SK-N-SH (cell line): ENCODE results near the gene TMEM238L. TPM values are rescaled to one million over a fixed set of nuclear protein-coding genes. Genes with fewer than 3 reads are reported as not detected.

ENCODE experiments used
- CTCF ChIA-PET: fragments of 300-600, 350-600 bp; formaldehyde crosslinking; extraction: SDS; loops from one replicate; lab custom pipeline; 2021; lab: Yijun Ruan, JAX
- POLR2A ChIA-PET: fragments of 350-600 bp; sonication (Branson Sonifier 250); formaldehyde crosslinking; extraction: SDS; loops from one replicate; lab custom pipeline; 2020; ENCODE audit warnings: antibody characterized with exemption, inconsistent platforms; lab: Yijun Ruan, JAX
- DNase-seq: peaks from one replicate; pipeline ENCODE4 v3.0.0; 2012
- H2AFZ ChIP-seq: fragments of 200-600 bp; sonication (generic); 2 replicates; pipeline ENCODE4 v1.8.1; 2016; ENCODE audit warnings: antibody characterized with exemption, mild to moderate bottlenecking, low read depth
- H3F3A ChIP-seq: fragments of 200-600 bp; sonication (generic); replicated peaks from 2 replicates; pipeline ENCODE3; 2016; ENCODE audit warnings: antibody characterized with exemption, mild to moderate bottlenecking; ENCODE audit not compliant: insufficient read depth
- H3K27ac ChIP-seq, 2 experiments: fragments of 200-500 bp in 1 of 2; fragments of 200-600 bp in 1 of 2; sonication (Bioruptor generic) in 1 of 2; sonication (generic), shearing (Covaris generic) in 1 of 2; 2 replicates each; pipeline versions ENCODE4 v1.5.1 to v1.6.1; 2014 to 2016; ENCODE audit warnings: low read depth in 2 of 2, inconsistent platforms in 1 of 2, low read length in 1 of 2, mild to moderate bottlenecking in 1 of 2, mixed read lengths in 1 of 2
- H3K27me3 ChIP-seq: fragments of 200-600 bp; sonication (generic), shearing (Covaris generic); 2 replicates; pipeline ENCODE4 v1.6.1; 2016; ENCODE audit warnings: mixed run types; ENCODE audit not compliant: insufficient read depth
- H3K36me3 ChIP-seq, 2 experiments: fragments of 200-500 bp in 1 of 2; fragments of 200-600 bp in 1 of 2; sonication (Bioruptor generic) in 1 of 2; sonication (generic) in 1 of 2; replicated peaks in 1 of 2; 2 replicates each; pipeline versions ENCODE3 to v1.5.1; 2014 to 2016; ENCODE audit warnings: low read length in 1 of 2, mild to moderate bottlenecking in 1 of 2; ENCODE audit not compliant: insufficient read depth in 2 of 2, control insufficient read depth in 1 of 2
- H3K4me1 ChIP-seq, 2 experiments: fragments of 200-500 bp in 1 of 2; fragments of 200-600 bp in 1 of 2; sonication (Bioruptor generic) in 1 of 2; sonication (generic), shearing (Covaris generic) in 1 of 2; 2 replicates each; pipeline versions ENCODE4 v1.5.1 to v1.6.1; 2014 to 2016; ENCODE audit warnings: low read depth in 1 of 2, low read length in 1 of 2, mixed run types in 1 of 2; ENCODE audit not compliant: insufficient read depth in 2 of 2, control insufficient read depth in 1 of 2
- H3K4me2 ChIP-seq: fragments of 200-600 bp; sonication (generic), shearing (Covaris generic); 2 replicates; pipeline ENCODE4 v1.6.1; 2017; ENCODE audit warnings: mixed run types
- H3K4me3 ChIP-seq, 2 experiments: fragments of 200-500 bp in 1 of 2; fragments of 200-600 bp in 1 of 2; sonication (Bioruptor generic) in 1 of 2; sonication (generic), shearing (Covaris generic) in 1 of 2; 2 replicates each; pipeline versions ENCODE4 v1.5.1 to v1.8.1; 2014 to 2016; ENCODE audit warnings: low read depth in 2 of 2, inconsistent platforms in 1 of 2, low read length in 1 of 2, mild to moderate bottlenecking in 1 of 2, mixed read lengths in 1 of 2, moderate library complexity in 1 of 2
- H3K79me2 ChIP-seq: fragments of 200-600 bp; sonication (generic); 2 replicates; pipeline ENCODE4 v1.8.1; 2017; ENCODE audit warnings: mild to moderate bottlenecking; ENCODE audit not compliant: insufficient read depth
- H3K9ac ChIP-seq: fragments of 200-600 bp; sonication (generic); 2 replicates; pipeline ENCODE4 v1.6.1; 2017; ENCODE audit warnings: mixed run types
- H3K9me2 ChIP-seq: fragments of 200-600 bp; sonication (generic); 2 replicates; pipeline ENCODE4 v1.6.1; 2017; ENCODE audit warnings: mixed run types
- H3K9me3 ChIP-seq: fragments of 200-600 bp; sonication (generic); 2 replicates; pipeline ENCODE4 v1.6.1; 2017; ENCODE audit warnings: mixed run types, mild to moderate bottlenecking, moderate library complexity
- H4K20me1 ChIP-seq: fragments of 200-600 bp; sonication (generic); 2 replicates; pipeline ENCODE4 v1.6.1; 2017; ENCODE audit warnings: mild to moderate bottlenecking, mixed run types; ENCODE audit not compliant: insufficient read depth
- ELF1 ChIP-seq: IDR thresholded peaks from 2 replicates; pipeline ENCODE4 v1.4.0; 2012
- FOXM1 ChIP-seq: IDR thresholded peaks from 2 replicates; pipeline ENCODE4 v1.4.0; 2012; ENCODE audit warnings: low read depth, mild to moderate bottlenecking
- GATA2 ChIP-seq: sonication (generic); formaldehyde crosslinking; IDR thresholded peaks from 2 replicates; pipeline ENCODE4 v1.5.0; 2020; ENCODE audit warnings: mild to moderate bottlenecking, missing genetic modification reagents
- JUND ChIP-seq: IDR thresholded peaks from 2 replicates; pipeline ENCODE4 v1.4.0; 2012
- MEF2A ChIP-seq: IDR thresholded peaks from 2 replicates; pipeline ENCODE4 v1.4.0; 2012; ENCODE audit warnings: low read depth, borderline replicate concordance
- MXI1 ChIP-seq: IDR thresholded peaks from 2 replicates; pipeline ENCODE4 v1.6.1; 2012; ENCODE audit warnings: mild to moderate bottlenecking, low read depth, low read length, improper control_type of control experiment
- NFIC ChIP-seq: IDR thresholded peaks from 2 replicates; pipeline ENCODE4 v1.4.0; 2012; ENCODE audit warnings: borderline replicate concordance
- NRF1 ChIP-seq: IDR thresholded peaks from 2 replicates; pipeline ENCODE4 v1.6.1; 2012; ENCODE audit warnings: low read depth, mild to moderate bottlenecking, low read length
- POLR2AphosphoS5 ChIP-seq: IDR thresholded peaks from 2 replicates; pipeline ENCODE4 v1.6.1; 2012; ENCODE audit warnings: low read depth, low read length
- RAD21 ChIP-seq: IDR thresholded peaks from 2 replicates; pipeline ENCODE4 v1.6.1; 2012; ENCODE audit warnings: mild to moderate bottlenecking, low read length
- RXRA ChIP-seq: IDR thresholded peaks from 2 replicates; pipeline ENCODE4 v1.4.0; 2012; ENCODE audit warnings: low read depth, mild to moderate bottlenecking, borderline replicate concordance
- SIN3A ChIP-seq: IDR thresholded peaks from 2 replicates; pipeline ENCODE4 v1.6.1; 2012; ENCODE audit warnings: low read depth, mild to moderate bottlenecking, low read length, moderate library complexity, borderline replicate concordance
- TAF1 ChIP-seq: IDR thresholded peaks from 2 replicates; pipeline ENCODE4 v1.6.1; 2012; ENCODE audit warnings: low read depth, mild to moderate bottlenecking, low read length, moderate library complexity, borderline replicate concordance
- TCF12 ChIP-seq: IDR thresholded peaks from 2 replicates; pipeline ENCODE4 v1.4.0; 2012
- TEAD4 ChIP-seq: IDR thresholded peaks from 2 replicates; pipeline ENCODE4 v1.4.0; 2012; ENCODE audit warnings: mild to moderate bottlenecking, borderline replicate concordance; ENCODE audit not compliant: insufficient read depth
- WGBS: methylation state at CpG from one replicate; pipeline ENCODE4 v1.1.6; 2017; ENCODE audit warnings: low lambda C conversion rate; 5-methylcytosine and 5-hydroxymethylcytosine counted together
- polyA plus RNA-seq, 3 experiments: library from polyadenylated mRNA; depleted of rRNA; stranded (reverse); fragments of >200 nt; gene quantifications; 2 replicates each; pipeline ENCODE4 v1.2.3, GENCODE V29; 2012
- TF ChIP-seq, protein P1 (sequence below): fragments of 150-350 bp; IDR thresholded peaks from 2 replicates; pipeline ENCODE4 v1.6.1; 2016; ENCODE audit warnings: mild to moderate bottlenecking, low read depth, low read length
- TF ChIP-seq, protein P2 (sequence below): IDR thresholded peaks from 2 replicates; pipeline ENCODE4; 2012
- TF ChIP-seq, protein P3 (sequence below): IDR thresholded peaks from 2 replicates; pipeline ENCODE4 v1.4.0; 2012; ENCODE audit warnings: low read depth, borderline replicate concordance
- TF ChIP-seq, protein P4 (sequence below): IDR thresholded peaks from 2 replicates; pipeline ENCODE4 v1.4.0; 2012; ENCODE audit warnings: low read depth

The TMEM238L gene
- polyA plus RNA-seq, 1 of the 3 experiments (the other 2 are of a cell fraction), result not detected

DNA sequence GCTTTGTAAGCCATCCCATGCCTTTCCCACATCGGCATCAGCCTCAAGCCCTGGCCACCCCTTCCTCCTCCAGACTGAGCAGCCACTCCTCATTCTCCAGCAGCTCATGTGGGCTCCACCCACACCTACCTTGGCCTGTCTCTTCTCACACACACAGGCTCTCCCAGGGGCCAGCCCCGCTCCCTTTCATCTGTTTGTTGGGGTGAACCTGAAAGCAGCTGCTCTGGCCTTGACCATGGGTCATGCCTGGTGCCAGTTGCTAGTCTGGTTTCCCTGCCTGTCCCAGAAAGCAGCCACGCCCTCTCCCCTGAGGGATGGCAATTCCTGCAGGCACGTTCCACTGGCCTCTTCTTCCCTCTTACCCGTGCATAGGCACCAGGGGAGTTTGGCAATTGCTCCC, 11.4 kb upstream of the TMEM238L start:
- no peak overlapping the region for H3K27ac ChIP-seq
- no peaks in the 10 kb centered on the region for H3K36me3 ChIP-seq
- H3K27me3 ChIP-seq, result no peaks in the 10 kb centered on the region
- H3K4me3 ChIP-seq, result no peak overlapping the region
- no peaks in the 10 kb centered on the region for H3F3A ChIP-seq
- no peaks in the 10 kb centered on the region for H4K20me1 ChIP-seq
- CTCF ChIA-PET, result interaction anchor here (1.0 kb wide), 1 partner anchor 79 kb away, joined by 3 read pairs; no protein-coding TSS in a partner anchor
- no peaks in the 10 kb centered on the region for H3K79me2 ChIP-seq
- H3K4me1 ChIP-seq, result no peaks in the 10 kb centered on the region; a peak in 1 of 4 replicates
- H3K9me2 ChIP-seq, result no peaks in the 10 kb centered on the region
- no peak overlapping the region for H3K4me2 ChIP-seq
- H2AFZ ChIP-seq, result no peak overlapping the region
- no peak overlapping the region for H3K9ac ChIP-seq
- TF ChIP-seq MXI1 (no peak), GATA2 (CRISPR knock-in tag) (no peak), SIN3A (no peak), MEF2A (no peak), JUND (no peak), NRF1 (no peak), POLR2AphosphoS5 (no peak), TEAD4 (no peak), TAF1 (no peak), RAD21 (no peak), TCF12 (no peak), RXRA (no peak), NFIC (no peak), ELF1 (no peak), FOXM1 (no peak)
- TF ChIP-seq, protein P1, sequence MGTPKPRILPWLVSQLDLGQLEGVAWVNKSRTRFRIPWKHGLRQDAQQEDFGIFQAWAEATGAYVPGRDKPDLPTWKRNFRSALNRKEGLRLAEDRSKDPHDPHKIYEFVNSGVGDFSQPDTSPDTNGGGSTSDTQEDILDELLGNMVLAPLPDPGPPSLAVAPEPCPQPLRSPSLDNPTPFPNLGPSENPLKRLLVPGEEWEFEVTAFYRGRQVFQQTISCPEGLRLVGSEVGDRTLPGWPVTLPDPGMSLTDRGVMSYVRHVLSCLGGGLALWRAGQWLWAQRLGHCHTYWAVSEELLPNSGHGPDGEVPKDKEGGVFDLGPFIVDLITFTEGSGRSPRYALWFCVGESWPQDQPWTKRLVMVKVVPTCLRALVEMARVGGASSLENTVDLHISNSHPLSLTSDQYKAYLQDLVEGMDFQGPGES, result no peak
- TF ChIP-seq, protein P2, sequence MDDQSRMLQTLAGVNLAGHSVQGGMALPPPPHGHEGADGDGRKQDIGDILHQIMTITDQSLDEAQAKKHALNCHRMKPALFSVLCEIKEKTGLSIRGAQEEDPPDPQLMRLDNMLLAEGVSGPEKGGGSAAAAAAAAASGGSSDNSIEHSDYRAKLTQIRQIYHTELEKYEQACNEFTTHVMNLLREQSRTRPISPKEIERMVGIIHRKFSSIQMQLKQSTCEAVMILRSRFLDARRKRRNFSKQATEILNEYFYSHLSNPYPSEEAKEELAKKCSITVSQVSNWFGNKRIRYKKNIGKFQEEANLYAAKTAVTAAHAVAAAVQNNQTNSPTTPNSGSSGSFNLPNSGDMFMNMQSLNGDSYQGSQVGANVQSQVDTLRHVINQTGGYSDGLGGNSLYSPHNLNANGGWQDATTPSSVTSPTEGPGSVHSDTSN, result no peak
- TF ChIP-seq, protein P3, sequence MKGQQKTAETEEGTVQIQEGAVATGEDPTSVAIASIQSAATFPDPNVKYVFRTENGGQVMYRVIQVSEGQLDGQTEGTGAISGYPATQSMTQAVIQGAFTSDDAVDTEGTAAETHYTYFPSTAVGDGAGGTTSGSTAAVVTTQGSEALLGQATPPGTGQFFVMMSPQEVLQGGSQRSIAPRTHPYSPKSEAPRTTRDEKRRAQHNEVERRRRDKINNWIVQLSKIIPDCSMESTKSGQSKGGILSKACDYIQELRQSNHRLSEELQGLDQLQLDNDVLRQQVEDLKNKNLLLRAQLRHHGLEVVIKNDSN, result no peak
- TF ChIP-seq, protein P4, sequence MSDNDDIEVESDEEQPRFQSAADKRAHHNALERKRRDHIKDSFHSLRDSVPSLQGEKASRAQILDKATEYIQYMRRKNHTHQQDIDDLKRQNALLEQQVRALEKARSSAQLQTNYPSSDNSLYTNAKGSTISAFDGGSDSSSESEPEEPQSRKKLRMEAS, result no peak
- no peaks in the 10 kb centered on the region for H3K9me3 ChIP-seq
- DNase-seq, result no peak
- POLR2A ChIA-PET, result no interaction called here
- WGBS, result 19% methylated on average over 5 of the region's 5 CpGs
